Osteoblast (primary cell): ENCODE measurements around the gene NFYA. TPM values are rescaled to one million over a fixed set of nuclear protein-coding genes. Genes with fewer than 3 reads are reported as not detected.
A peak's percentile ranks its signal among the peaks of the same experiment; 100 is the strongest.

Source experiments
- DNase-seq: peaks from one replicate; pipeline ENCODE4 v3.0.0; 2011; ENCODE audit warnings: low spot score, mixed read lengths; ENCODE audit not compliant: insufficient read length; ENCODE audit errors: missing footprints
- H2AFZ ChIP-seq: 2 replicates; pipeline ENCODE4 v1.6.0; 2011; ENCODE audit warnings: mild to moderate bottlenecking, low read length
- H3K27ac ChIP-seq: 2 replicates; pipeline ENCODE4 v1.5.1; 2011; ENCODE audit warnings: mild to moderate bottlenecking, low read depth, low read length, moderate library complexity
- H3K27me3 ChIP-seq: 2 replicates; pipeline ENCODE4 v1.6.0; 2012; ENCODE audit warnings: mild to moderate bottlenecking, control low read depth, inconsistent platforms, low read length, moderate library complexity; ENCODE audit not compliant: insufficient read depth
- H3K36me3 ChIP-seq: 2 replicates; pipeline ENCODE4 v1.5.1; 2011; ENCODE audit warnings: mild to moderate bottlenecking, low read length, control low read depth, moderate library complexity; ENCODE audit not compliant: insufficient read depth
- H3K4me1 ChIP-seq: 2 replicates; pipeline ENCODE4 v1.5.1; 2011; ENCODE audit warnings: mild to moderate bottlenecking, low read length, control low read depth, moderate library complexity; ENCODE audit not compliant: insufficient read depth
- H3K4me2 ChIP-seq: 2 replicates; pipeline ENCODE4 v1.6.0; 2011; ENCODE audit warnings: mild to moderate bottlenecking, low read length; ENCODE audit not compliant: insufficient read depth
- H3K4me3 ChIP-seq: fragments of 200-600 bp; sonication (generic); 3 replicates; pipeline ENCODE4 v1.5.1; 2012; ENCODE audit warnings: mild to moderate bottlenecking, low read length, inconsistent platforms; ENCODE audit not compliant: insufficient read depth
- H3K79me2 ChIP-seq: 2 replicates; pipeline ENCODE4 v1.6.0; 2012; ENCODE audit warnings: mild to moderate bottlenecking, low read length, control low read depth, inconsistent platforms; ENCODE audit not compliant: insufficient read depth
- H3K9me3 ChIP-seq: 2 replicates; pipeline ENCODE4 v1.5.1; 2011; ENCODE audit warnings: low read depth, low read length, control low read depth
- H4K20me1 ChIP-seq: 2 replicates; pipeline ENCODE4 v1.6.0; 2012; ENCODE audit warnings: mild to moderate bottlenecking, low read length, control low read depth; ENCODE audit not compliant: insufficient read depth
- CTCF ChIP-seq: IDR thresholded peaks from 2 replicates; pipeline ENCODE4 v1.5.1; 2011; ENCODE audit warnings: mild to moderate bottlenecking, low read depth, low read length, moderate library complexity; ENCODE audit errors: extremely low read depth
- total RNA-seq: library from RNA; depleted of rRNA; stranded (reverse); fragments of >200 nt; gene quantifications from 2 replicates; pipeline ENCODE4 v1.2.3, GENCODE V29; 2012

NFYA gene
- total RNA-seq, 1 donor, result 8.0 TPM

GRCh38 chr6:41039060-41039998 is 33.4 kb upstream of the NFYA start, which contains the start of gene UNC5CL:
UNC5CL (minus strand) TSS chr6:41039221; CDS start chr6:41035074, 4,147 bp downstream.
- no peaks in the 10 kb centered on the region for H3K9me3 ChIP-seq
- DNase-seq, result peak; percentile 86
- peaks cover 3% of the 10 kb centered on the region for H3K27me3 ChIP-seq
- H3K79me2 ChIP-seq, result no peaks in the 10 kb centered on the region
- no peaks in the 10 kb centered on the region for H4K20me1 ChIP-seq
- H3K4me3 ChIP-seq, result no peak within 1 kb of the TSS
- peak; percentile 79 for TF ChIP-seq CTCF
- no peak within 1 kb of the TSS for H3K27ac ChIP-seq
- H3K4me2 ChIP-seq, result no peak within 1 kb of the TSS
- H3K4me1 ChIP-seq, result no peaks in the 10 kb centered on the region
- no peaks in the 10 kb centered on the region for H3K36me3 ChIP-seq
- H2AFZ ChIP-seq, result no peak within 1 kb of the TSS

- Histone ChIP-seq H3K4me3 (no peak overlapping the region), H3K36me3 (no peaks in the 10 kb centered on the region), H3K27me3 (peaks cover 3% of the 10 kb centered on the region), H3K79me2 (no peaks in the 10 kb centered on the region), H3K4me1 (no peaks in the 10 kb centered on the region), H3K4me2 (no peak overlapping the region), H3K9me3 (no peaks in the 10 kb centered on the region), H2AFZ (no peak overlapping the region), H3K27ac (no peak overlapping the region), H4K20me1 (no peaks in the 10 kb centered on the region)
- TF ChIP-seq CTCF, result no peak
- DNase-seq, result peak; percentile 73
These were observed 32.5 kb upstream of the NFYA start for GRCh38 chr6:41040101-41040939.

GRCh38 chr6:41040940-41041536 is 31.7 kb upstream of the NFYA start:
- DNase-seq, result peak; percentile 26

More at GRCh38 chr6:41040940-41041536, 31.7 kb upstream of the NFYA start:
- no peak for TF ChIP-seq CTCF
- Histone ChIP-seq H3K4me2 (no peak overlapping the region), H4K20me1 (no peaks in the 10 kb centered on the region), H3K79me2 (no peaks in the 10 kb centered on the region), H3K4me3 (no peak overlapping the region), H2AFZ (no peak overlapping the region), H3K9me3 (no peaks in the 10 kb centered on the region), H3K4me1 (no peaks in the 10 kb centered on the region), H3K27me3 (peaks cover 3% of the 10 kb centered on the region), H3K36me3 (no peaks in the 10 kb centered on the region), H3K27ac (no peak overlapping the region)
